HG03060 (cell line): ENCODE measurements around the gene HNF1B.

Source experiments
- ATAC-seq: cut with Tn5 transposase; IDR thresholded peaks from one replicate; pipeline ENCODE4 v1.9.1; 2021; ENCODE audit warnings: low read depth, moderate number of reproducible peaks; ENCODE audit not compliant: unreplicated experiment

Gene HNF1B

GRCh38 chr17:37737971-37738370, 6.9 kb downstream of the HNF1B start:
- no peak for ATAC-seq

GRCh38 chr17:37737081-37737480, 7.8 kb downstream of the HNF1B start:
- ATAC-seq = no peak

- no peak for ATAC-seq
Measured at GRCh38 chr17:37736428-37736827, 8.4 kb downstream of the HNF1B start.

GRCh38 chr17:37735165-37735564, 9.7 kb downstream of the HNF1B start:
- no peak for ATAC-seq

GRCh38 chr17:37732316-37732715, 12.5 kb downstream of the HNF1B start:
- no peak for ATAC-seq

GRCh38 chr17:37731056-37731455, 13.8 kb downstream of the HNF1B start:
- ATAC-seq = no peak

GRCh38 chr17:37729905-37730304, 15.0 kb downstream of the HNF1B start:
- ATAC-seq = no peak

- no peak for ATAC-seq
Measured at GRCh38 chr17:37726891-37727675, 17.8 kb downstream of the HNF1B start.

- no peak for ATAC-seq
Measured at GRCh38 chr17:37726248-37726647, 18.6 kb downstream of the HNF1B start.

- ATAC-seq = no peak
Measured at GRCh38 chr17:37725601-37726146, 19.2 kb downstream of the HNF1B start.

GRCh38 chr17:37725021-37725595, 19.8 kb downstream of the HNF1B start:
- no peak for ATAC-seq

- no peak for ATAC-seq
Measured at GRCh38 chr17:37720989-37721388, 23.9 kb downstream of the HNF1B start.

- no peak for ATAC-seq
Measured at GRCh38 chr17:37719866-37720265, 25.0 kb downstream of the HNF1B start.

GRCh38 chr17:37718324-37719048, 26.4 kb downstream of the HNF1B start:
- no peak for ATAC-seq

GRCh38 chr17:37717627-37718323, 27.1 kb downstream of the HNF1B start:
- ATAC-seq = no peak

GRCh38 chr17:37714897-37715296, 30.0 kb downstream of the HNF1B start:
- no peak for ATAC-seq

GRCh38 chr17:37713624-37714023, 31.2 kb downstream of the HNF1B start:
- no peak for ATAC-seq

GRCh38 chr17:37713028-37713431, 31.8 kb downstream of the HNF1B start:
- no peak for ATAC-seq

- no peak for ATAC-seq
Measured at GRCh38 chr17:37711113-37711512, 33.7 kb downstream of the HNF1B start.

- ATAC-seq = no peak
Measured at GRCh38 chr17:37710344-37710886, 34.4 kb downstream of the HNF1B start.
